Activated T-cell treated with anti-CD3 and anti-CD28 coated beads for 48 hours (primary cell): ENCODE data around the gene SRPK2.
A peak's percentile ranks its signal among the peaks of the same experiment; 100 is the strongest.
"Not testable (repeated sequence)": the region's sequence is repeated elsewhere in the genome, so short reads cannot be mapped to it uniquely, and the experiment has no call there.

Experiments used
- DNase-seq: peaks from one replicate; pipeline ENCODE4 v3.0.0-alpha.2; 2020; ENCODE audit warnings: low read depth

SRPK2 gene

DNA sequence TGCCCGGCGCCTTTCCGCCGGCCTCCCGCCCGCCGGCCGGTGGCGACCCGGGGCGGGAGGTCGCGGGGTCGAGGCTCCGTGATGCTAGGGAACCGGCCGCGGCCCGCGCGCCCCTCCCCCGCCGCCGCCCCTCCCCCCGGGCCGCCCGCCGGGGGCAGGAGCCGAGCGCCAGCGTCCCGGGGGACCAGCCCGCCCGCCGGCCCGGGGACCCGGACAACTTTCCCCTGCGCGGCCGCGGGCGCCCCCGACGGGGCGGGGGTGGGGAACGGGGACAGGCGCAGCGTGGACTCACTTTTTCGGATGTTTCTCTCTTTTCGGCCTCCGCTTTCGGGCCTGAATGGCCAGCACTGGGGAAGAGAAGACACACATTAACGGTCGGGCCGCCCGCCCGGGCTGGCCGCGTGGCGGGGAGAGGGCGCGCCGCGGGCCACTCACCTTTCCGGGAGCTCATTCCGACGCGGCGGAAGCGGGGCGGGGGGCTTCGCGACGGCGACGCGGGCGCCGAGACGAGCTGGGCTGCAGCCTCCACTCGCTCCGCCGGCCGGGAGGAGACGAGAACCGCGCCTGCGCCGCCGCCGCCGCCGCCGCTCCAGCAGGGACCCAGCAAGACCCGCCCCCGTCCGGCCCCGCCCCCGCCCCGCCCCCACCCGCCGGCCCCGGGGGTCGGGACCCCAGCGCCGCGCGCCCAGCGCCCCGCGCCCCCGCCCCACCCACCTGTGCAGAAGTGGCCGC, at the start of gene SRPK2:
SRPK2 (minus strand) TSS at position 566 of the 732 bp plus-strand sequence.
- peak; percentile 76 for DNase-seq

DNA sequence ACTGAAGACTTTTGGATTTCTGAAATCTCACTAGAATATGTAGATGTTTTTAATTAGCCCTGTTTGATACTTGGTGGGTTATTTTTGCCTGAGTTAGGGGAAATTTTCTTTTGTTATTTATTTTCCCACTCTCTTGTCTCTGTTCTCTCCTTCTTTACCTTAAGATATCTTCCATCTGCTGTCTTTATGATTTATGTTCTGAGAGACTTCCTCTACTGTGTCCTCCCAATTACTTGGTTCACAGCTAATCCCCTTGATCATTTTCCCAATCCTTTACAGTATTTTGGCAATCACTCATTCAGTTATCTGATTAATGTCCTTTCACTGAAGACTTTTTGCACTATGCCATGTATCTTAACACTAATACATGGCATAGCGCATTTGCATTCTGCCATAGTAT, 49.5 kb upstream of the SRPK2 start:
- no peak for DNase-seq

DNA sequence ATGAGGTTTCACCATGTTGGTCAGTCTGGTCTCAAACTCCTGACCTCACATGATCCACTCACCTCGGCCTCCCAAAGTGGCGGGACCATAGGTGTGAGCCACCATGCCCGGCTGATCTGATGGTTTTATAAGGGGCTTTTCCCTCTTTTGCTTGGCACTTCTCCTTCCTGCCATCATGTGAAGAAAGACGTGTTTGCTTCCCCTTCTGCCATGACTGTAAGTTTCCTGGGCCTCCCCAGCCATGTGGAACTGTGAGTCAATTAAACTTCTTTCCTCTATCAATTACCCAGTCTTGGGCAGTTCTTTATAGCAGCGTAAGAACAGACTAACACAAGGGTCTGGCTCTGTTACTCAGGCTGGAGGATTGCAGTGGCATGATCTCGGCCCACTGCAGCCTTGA, 48.6 kb upstream of the SRPK2 start:
- not testable (repeated sequence) for DNase-seq

DNA sequence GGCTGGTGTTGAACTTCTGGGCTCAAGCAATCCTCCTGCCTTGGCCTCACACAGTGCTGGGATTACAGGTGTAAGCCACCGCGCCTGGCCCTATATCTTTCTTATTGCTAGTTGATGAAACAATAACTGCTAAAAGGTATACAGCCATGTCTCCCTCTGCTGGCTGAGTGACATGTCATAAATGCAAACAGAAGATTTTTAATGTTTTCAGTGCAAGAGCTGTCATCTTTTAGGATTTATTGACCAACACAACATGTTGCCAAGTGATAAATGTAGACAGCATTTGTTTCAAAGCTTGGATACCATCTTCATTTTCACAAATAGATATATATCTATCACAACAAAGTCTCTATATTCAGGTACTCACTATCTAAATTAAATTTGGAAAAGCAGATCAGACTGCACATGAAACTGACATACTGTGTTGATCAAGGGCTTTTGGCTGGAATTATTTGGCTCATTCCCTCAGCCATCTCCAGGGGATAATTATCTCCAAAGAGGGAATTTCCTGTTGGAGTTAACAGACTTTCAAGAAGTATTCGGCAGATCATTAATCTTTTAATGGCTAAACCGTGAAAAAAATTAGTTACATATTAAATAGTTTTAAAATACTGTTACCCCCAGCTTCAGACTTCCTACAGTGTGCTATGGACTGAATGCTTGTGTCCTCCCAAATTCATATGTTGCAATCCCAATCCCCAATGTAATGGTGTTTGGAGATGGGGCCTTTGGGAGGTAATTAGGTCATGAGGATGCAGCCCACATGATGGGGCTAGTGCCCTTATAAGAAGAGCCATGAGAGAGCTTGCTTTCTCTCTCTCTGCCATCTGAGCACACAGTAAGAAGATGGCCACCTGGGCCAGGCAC, 41.3 kb upstream of the SRPK2 start:
- DNase-seq, result peak; percentile 12

DNA sequence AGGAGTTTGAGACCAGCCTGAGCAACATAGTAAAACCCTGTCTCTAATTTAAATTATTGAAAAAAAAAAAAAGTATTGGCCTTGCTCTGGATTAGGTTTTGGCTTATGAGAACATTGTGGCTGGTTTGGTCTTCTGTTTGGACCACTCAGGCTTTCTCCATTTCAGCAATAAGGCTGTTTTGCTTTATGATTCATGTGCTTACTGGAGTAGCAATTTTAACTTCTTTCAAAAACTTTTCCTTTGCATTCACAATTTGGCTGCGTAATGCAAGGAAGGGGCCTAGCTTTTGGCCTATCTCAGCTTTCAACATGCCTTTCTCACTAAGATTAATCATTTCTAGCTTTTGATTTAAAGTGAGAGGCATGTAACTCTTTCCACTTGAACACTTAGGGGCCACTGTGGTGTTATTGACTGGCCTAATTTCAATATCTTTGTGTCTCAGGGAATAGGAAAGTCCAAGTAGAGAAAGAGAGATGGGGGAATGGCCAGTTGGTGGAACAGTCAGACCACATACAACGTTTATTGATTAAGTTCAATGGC, 38.0 kb upstream of the SRPK2 start:
- no peak for DNase-seq

DNA sequence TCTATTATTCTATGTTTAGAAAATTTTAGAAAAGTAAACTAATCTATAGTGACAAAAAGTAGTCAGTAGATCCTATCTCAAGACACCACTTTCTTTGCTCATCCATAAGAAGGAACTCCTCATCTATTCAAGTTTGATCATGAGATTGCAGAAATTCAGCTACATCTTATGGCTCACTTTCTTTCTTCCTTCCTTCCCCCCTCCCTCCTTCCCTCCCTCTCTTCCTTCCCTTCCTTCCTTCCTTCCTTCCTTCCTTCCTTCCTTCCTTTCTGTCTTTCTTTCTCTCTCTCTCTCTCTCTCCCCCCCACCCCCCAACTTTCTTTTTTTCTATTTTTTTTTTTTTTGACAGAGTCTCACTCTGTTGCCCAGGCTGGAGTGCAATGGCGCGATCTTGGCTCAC, 35.3 kb upstream of the SRPK2 start:
- DNase-seq, result no peak

DNA sequence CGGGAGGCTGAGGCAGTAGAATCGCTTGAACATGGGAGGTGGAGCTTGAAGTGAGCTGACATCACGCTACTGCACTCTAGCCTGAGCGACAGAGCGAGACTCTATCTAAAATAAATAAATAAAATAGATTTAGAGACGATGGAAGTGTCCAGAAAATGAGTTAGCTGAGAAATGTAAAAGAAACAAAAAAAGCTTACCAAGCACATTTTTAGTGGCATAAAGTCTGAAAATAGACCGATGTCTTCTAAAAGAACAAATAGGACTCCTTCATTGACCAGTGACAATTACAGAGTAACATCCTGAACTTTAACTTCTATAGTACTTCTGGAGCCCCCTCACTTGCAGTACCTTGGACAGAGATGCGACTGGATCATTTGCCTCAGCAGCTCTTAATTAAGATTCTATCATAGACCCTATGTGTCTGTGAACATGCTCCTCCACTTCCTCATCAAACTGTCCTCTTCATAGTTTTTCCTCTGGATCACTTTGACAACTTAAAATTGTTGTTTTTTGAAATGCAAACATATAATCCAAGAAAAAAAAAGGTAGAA, 25.2 kb upstream of the SRPK2 start:
- DNase-seq, result no peak

DNA sequence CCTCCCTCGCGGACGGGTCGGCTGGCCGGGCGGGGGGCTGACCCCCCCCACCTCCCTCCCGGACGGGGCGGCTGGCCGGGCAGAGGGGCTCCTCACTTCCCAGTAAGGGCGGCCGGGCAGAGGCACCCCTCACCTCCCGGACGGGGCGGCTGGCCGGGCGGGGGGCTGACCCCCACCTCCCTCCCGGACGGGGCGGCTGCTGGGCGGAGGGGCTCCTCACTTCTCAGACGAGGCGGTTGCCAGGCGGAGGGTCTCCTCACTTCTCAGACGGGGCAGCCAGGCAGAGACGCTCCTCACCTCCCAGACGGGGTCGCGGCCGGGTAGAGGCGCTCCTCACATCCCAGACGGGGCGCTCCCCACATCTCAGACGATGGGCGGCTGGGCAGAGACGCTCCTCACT, 22.1 kb upstream of the SRPK2 start:
- not testable (repeated sequence) for DNase-seq

DNA sequence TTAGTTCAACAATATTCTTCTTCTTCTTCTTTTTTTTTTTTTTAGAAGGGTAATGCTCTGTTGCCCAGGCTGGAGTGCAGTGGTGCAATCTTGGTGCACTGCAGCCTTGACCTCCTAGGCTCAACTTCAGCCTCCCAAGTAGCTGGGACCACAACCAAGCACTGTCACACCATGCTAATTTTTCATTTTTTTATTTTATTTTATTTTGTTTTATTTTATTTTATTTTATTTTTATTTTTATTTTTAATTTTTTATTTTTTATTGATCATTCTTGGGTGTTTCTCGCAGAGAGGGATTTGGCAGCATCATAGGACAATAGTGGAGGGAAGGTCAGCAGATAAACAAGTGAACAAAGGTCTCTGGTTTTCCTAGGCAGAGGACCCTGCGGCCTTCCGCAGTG, 21.1 kb upstream of the SRPK2 start:
- not testable (repeated sequence) for DNase-seq

DNA sequence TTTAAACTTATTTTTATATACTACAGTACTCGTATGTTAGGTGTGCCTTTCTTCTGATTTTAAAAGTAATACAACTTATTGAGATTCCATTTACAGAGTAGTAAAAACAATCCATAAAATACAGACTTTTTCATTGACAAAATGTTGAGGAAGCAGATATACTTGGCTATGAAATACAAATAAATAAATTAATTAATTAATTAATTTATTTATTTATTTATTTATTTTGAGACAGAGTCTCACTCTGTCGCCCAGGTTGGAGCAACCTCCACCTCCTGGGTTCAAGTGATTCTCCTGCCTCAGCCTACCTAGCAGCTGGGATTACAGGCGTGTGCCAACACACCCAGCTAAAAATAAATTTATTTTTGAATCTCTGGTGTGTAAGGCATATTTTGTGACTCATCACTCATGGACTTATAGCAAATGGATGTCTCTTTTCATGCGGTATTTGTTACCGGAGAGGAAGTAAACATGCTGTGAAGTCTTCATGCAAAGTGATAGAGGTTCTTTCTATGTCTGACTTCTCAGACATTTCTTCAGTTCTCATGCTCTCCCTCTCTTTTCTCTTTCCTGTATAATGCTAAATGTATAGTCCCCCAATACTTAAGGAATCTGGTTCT, 20.2 kb upstream of the SRPK2 start:
- no peak for DNase-seq

DNA sequence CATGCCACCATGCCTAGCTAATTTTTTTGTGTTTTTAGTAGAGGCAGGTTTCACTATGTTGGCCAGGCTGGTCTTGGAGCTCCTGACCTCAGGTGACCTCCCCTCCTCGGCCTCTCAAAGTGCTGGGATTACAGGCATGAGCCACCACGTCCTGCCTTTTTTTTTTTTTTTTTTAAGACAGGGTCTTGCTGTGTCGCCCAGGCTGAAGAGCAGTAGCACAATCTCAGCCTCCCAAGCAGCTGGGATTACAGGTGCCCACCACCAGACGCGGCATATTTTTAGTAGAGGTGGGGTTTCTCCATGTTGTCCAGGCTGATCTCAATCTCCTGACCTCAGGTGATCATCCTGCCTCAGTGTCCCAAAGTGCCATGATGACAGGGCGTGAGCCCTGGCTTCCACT, 14.4 kb upstream of the SRPK2 start:
- DNase-seq, result no peak

DNA sequence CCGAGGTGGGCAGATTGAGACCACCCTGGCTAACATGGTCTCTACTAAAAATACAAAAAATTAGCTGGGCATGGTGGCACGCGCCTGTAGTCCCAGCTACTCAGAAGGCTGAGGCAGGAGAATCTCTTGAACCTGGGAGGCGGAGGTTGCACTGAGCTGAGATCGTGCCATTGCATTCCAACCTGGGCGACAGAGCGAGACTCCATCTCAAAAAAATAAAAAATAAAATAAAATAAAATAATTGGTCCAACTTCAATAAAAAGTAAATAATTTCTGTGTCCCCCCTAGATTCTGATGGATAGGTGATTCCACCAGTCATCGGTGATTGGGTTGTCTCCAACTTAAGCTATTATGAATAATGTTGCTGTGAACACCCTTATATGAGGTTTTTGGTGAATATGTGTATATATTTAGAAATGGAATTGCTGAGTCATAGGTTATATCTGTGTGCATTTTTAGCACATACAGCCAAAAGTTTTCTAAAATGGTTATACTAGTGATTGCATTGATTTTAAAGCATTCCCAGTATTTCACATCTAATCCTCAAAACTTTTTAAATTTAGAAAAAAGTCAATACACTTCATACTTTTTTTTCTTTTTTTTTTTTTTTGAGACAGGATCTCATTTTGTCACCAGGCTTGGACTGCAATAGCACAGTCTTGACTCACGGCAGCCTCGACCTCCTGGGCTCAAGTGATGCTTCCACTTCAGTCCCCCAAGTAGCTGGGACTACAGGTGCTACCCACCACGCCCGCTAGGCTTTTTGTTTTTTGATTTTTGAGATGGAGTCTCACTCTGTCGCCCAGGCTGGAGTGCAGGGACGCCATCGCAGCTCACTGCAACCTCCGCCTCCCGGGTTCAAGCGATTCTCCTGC, 13.7 kb upstream of the SRPK2 start:
- no peak for DNase-seq

DNA sequence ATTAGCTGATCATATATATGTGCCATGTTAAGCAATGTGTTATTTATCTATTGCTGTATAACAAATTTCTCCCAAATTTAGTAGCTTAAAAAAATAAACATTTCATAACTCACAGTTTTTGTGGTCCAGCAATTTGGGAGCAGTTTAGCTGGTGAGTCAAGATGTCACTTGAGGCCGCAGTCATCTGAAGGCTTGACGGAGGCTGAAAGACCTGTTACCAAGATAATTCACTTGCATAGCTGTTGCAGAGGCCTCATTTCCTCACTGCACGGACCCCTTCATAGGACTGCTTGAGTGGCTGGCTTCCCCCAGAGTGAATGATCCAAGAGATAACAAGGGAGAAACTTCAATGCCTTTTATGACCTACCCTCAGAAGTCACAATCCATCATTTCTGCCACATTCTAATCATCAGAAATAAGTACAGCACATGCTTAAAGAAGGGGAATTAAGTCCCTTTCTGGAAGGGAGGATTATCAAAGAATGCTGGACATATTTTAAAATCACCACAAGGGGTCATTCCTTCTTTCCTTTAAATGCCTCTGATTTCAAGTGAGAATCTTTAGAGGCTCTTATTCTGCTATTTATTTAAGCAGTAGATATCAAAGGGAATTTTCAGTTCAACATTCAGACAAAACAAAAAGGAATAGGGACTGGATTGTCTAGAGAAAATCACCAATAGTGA, 10.5 kb upstream of the SRPK2 start:
- DNase-seq, result no peak

DNA sequence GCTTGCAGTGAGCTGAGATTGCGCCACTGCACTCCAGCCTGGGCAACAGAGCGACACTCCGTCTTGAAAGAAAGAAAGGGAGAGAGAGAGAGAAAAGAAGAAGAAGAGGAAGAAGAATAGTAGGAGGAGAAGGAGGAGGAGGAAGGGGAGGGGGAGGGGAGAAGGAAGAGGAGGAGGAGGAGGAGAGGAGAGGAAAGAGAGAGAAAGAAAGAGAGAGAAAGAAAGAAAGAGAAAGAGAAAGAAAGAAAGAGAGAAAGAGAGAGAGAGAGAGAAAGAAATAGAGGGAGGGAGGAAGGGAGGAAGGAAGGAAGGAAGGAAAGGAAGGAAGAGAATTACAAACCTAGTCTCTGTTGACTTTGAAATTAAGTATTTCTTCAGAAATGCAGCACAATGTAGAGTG, 7.8 kb upstream of the SRPK2 start:
- no peak for DNase-seq

DNA sequence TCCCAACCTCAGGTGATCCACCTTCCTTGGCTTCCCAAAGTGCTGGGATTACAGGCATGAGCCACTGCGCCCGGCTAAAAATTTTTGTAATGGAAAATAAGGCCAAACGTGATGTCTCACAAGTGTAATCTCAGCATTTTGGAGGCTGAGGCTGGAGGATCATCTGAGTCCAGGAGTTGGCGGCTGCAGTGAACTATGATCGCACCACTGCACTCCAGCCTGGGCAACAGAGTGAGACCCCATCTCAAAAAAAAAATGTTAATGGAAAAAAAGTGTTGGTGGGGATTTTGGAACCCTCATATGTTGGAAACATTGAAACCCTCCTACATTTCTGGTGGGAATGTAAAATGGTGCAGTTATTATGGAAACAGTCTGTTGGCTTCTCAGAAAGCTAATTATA, 2.7 kb upstream of the SRPK2 start:
- no peak for DNase-seq

DNA sequence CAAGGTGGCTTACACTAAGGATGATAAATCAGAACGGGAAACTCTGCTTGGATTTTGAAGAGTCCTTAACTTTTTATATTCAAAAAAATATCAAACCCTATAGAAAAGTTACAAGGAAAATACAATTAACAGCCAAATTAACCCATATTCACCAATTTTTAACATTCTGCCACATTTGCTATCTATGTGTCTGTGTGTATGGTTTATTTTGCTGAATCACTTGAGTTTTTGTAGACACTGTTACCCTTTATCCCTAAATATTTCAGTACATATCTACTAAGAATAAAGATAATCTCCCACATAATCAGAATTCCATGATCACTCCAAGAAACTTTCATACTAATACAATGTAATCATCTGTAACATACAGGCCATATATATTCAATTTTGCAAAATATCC, 1.2 kb upstream of the SRPK2 start:
- no peak for DNase-seq

DNA sequence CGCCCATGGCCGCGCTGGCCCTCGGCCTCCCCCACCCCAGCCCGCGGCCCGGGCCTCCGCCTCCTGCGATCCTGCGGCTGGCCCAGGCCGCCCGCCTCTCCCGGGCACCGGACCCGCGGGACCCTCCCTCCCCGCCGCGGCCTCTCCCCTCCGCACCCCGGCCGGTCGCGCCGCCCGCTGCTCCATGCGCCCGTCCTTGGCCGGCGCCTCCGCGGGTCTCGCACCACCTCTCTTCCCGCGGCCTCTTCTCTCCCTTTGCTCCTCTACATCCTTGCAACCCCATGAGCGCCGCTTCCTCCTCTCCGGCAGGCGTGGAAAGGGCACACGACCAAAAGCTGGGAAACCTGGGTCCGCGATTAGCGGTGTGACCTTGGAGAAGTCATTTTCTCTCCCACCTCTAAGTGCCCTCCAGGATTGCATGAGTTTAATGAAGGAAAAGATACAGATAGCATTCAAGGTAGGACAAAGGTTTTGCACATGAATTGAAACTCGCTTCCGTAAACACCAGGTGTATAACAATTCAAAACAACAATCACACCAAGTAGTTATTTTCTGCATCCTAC, 448 bp upstream of the SRPK2 start:
- DNase-seq, result peak; percentile 29

DNA sequence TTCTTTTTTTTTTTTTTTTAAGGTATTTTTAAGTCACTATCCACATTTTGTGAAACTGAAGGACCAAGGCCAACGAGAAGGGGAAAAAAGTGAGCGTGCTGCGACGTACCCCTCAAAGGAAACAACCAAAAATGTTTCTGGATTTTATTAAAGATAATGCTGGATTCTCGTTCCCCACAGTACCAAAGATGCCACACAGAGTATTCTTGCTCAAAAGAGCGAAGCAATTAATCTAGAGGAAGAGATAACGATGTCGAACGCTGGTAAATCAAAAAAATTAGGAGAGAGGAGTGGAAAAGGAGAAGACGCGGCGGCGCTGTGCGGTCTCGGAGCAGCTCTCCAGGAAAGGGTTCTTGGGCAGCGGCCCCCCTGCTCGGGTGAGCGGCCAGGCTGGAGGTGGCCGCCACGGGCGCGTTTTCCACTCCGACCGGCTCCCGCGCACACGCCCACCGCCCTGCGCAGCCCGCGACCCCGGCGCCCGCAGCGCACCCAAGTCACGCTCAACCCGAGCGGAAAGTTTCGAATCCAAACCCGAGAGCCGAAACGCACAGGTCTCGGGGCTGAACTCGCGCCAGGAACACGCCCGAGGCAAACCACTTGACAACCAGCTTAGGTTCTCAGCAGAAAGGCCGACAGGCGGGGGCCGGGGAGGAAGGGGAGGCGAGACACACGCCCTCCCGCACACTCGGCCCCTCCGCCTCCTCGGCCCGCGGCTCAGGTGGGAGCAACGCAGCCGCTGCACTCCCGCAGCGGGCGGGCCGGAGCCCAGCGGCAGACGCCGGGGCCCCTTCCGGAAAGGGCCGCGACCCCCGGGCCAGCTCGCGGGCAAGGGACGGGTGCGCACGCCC, 989 bp downstream of the SRPK2 start:
- peak; percentile 37 for DNase-seq

DNA sequence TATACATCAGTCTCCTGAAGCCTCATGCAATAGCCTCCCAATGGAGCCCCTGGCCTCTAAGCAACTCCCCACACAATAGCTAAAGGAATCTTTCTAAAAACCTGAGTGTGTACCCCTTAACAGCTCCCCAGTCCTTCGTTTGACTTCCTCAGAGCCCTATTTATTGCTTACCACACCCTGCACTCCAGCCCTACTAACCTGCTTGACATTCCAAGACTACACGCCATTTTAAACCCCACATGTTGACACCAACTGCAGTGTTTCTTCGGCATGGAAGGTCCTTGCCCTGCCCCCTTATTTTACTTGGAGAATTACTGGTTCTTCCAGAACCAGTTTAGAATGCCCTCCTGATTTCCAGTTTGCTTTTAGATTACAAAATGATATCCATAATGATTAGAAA, 10.8 kb downstream of the SRPK2 start:
- DNase-seq, result no peak
